ENCODE data around the gene DNAJC18. TPM values are rescaled to one million over a fixed set of nuclear protein-coding genes. Genes with fewer than 3 reads are reported as not detected.

DNAJC18 gene
- total and polyA plus RNA-seq, 4 donors, result 0.66 to 1.8 (median 0.83) TPM

GRCh38 chr5:139360384-139360783, 78.9 kb downstream of the DNAJC18 start (continued):
- no peak for TF ChIP-seq REST (IDR thresholded peaks at IDR 0.05)

Small RNAs within 50 kb of the gene (small RNA-seq; reads per million reads assigned to genes)
- 0.11 reads per million for gene RNU5B-4P

Other genes with a start within 250 kb of the DNAJC18 start
- gene SIL1, start 241.2 kb downstream of the DNAJC18 start, total RNA-seq, result 10 to 100 TPM; 38.1 to 69.5 TPM
- 10 to 100 TPM; 82.8 to 95.1 TPM for gene SIL1, start 241.2 kb downstream of the DNAJC18 start, polyA plus RNA-seq
- gene MATR3, start 145.8 kb downstream of the DNAJC18 start, total RNA-seq, result 100 to 1,000 TPM in 1 of 2 donors, 10 to 100 TPM in 1; 92.5 to 111 TPM
- 10 to 100 TPM; 38.4 to 46.9 TPM for gene MATR3, start 145.8 kb downstream of the DNAJC18 start, polyA plus RNA-seq
- gene PAIP2, start 97.7 kb downstream of the DNAJC18 start, total RNA-seq, result 10 to 100 TPM; 41.5 to 42.2 TPM
- gene PAIP2, start 97.7 kb downstream of the DNAJC18 start, polyA plus RNA-seq, result 10 to 100 TPM; 47.9 to 63.2 TPM
- gene SLC23A1, start 56.2 kb downstream of the DNAJC18 start, total RNA-seq, result 10 to 100 TPM in 1 of 2 donors, 1 to 10 TPM in 1; 10.0 to 17.5 TPM
- 10 to 100 TPM; 17.3 to 18.0 TPM for gene SLC23A1, start 56.2 kb downstream of the DNAJC18 start, polyA plus RNA-seq
- 1 to 10 TPM; 1.8 TPM for gene MZB1, start 49.6 kb downstream of the DNAJC18 start, total RNA-seq
- 10 to 100 TPM in 1 of 2 donors, 1 to 10 TPM in 1; 1.8 to 23.7 TPM for gene MZB1, start 49.6 kb downstream of the DNAJC18 start, polyA plus RNA-seq
- gene PROB1, start 44.4 kb downstream of the DNAJC18 start, total RNA-seq, result under 1 TPM; 0.28 to 0.67 TPM
- gene PROB1, start 44.4 kb downstream of the DNAJC18 start, polyA plus RNA-seq, result under 1 TPM; 0.04 to 0.39 TPM
- 1 to 10 TPM; 1.8 to 2.4 TPM for gene SPATA24, start 35.4 kb downstream of the DNAJC18 start, total RNA-seq
- gene SPATA24, start 35.4 kb downstream of the DNAJC18 start, polyA plus RNA-seq, result 1 to 10 TPM; 2.7 TPM
- 1 to 10 TPM; 3.4 to 3.6 TPM for gene ECSCR, start 23.2 kb upstream of the DNAJC18 start, total RNA-seq
- 1 to 10 TPM; 3.2 to 4.9 TPM for gene ECSCR, start 23.2 kb upstream of the DNAJC18 start, polyA plus RNA-seq
- under 1 TPM in 1 of 2 donors, not detected in 1; 0.05 TPM for gene SMIM33, start 31.5 kb upstream of the DNAJC18 start, total RNA-seq
- gene SMIM33, start 31.5 kb upstream of the DNAJC18 start, polyA plus RNA-seq, result not detected
- gene STING1, start 43.2 kb upstream of the DNAJC18 start, total RNA-seq, result 10 to 100 TPM; 10.1 to 13.6 TPM
- 10 to 100 TPM in 1 of 2 donors, 1 to 10 TPM in 1; 6.3 to 10.4 TPM for gene STING1, start 43.2 kb upstream of the DNAJC18 start, polyA plus RNA-seq
- 10 to 100 TPM; 17.0 to 53.6 TPM for gene UBE2D2, start 121.8 kb upstream of the DNAJC18 start, total RNA-seq
- 10 to 100 TPM; 38.5 to 44.2 TPM for gene UBE2D2, start 121.8 kb upstream of the DNAJC18 start, polyA plus RNA-seq
- gene CXXC5, start 208.8 kb upstream of the DNAJC18 start, total RNA-seq, result 10 to 100 TPM; 59.1 to 78.6 TPM
- gene CXXC5, start 208.8 kb upstream of the DNAJC18 start, polyA plus RNA-seq, result 10 to 100 TPM; 40.6 to 70.0 TPM

Measured in liver (tissue), 6 donors.